Renal cortex interstitium (tissue), 11 donors: Measurements from ENCODE around the gene FAM227B. TPM values are rescaled to one million over a fixed set of nuclear protein-coding genes. Genes with fewer than 3 reads are reported as not detected.
"Not testable (repeated sequence)": the region's sequence is repeated elsewhere in the genome, so short reads cannot be mapped to it uniquely, and the experiment has no call there.

Source experiments
- DNase-seq, 11 donors: peaks; one replicate each; pipeline ENCODE4 v3.0.0-alpha.2; 2013; ENCODE audit warnings: low read depth in 9 of 11, low spot score in 4 of 11; ENCODE audit errors: extremely low read depth in 1 of 11
- polyA plus RNA-seq, 3 donors: library from polyadenylated mRNA; unstranded; fragments of 120-200 nt; gene quantifications; one replicate each; pipeline ENCODE4 v1.2.1, GENCODE V29; 2013; ENCODE audit not compliant: insufficient read length in 3 of 3

FAM227B gene
- polyA plus RNA-seq, 3 donors = 14.8 to 18.5 (median 16.1) TPM

DNA sequence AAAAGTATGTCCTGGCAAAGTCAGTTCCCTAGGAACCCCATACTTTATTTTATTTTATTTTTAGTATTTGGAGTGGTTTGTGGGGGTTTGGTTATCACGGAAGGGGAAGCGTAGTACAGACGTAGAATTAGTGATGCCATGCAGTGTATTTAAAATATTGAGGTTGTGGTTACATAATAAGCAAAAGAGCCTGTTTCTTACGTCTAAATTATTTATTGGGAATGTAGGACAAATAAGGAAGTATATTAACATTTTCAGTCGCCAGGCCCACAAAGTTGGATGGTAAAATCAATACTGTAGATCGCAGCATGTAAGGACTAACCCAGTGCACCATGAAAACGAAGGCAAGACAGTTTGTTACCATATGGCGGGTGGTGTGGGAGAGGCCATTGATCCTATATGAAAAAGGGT is 788 bp upstream of the FAM227B start:
- DNase-seq = peak in 2 of 11 donors; percentile 18 to 33

DNA sequence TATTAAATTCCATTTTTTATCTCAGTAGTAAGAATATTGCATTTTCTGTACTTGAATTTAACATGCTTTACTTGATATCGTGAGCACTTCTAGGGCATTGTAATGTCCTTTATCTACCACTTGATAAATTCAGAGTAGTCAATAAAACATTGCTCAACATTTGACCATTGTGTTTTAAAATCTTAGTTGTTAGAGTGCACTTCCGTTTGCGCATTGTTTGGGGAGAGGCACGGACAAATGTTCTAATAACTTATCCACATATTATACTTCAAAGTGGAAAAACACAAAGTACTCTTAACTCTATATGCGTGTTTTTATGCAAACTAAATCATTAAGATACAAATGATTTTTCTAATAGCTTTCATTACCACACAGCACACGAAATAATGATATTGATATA is 419 bp downstream of the FAM227B start:
- DNase-seq = peak in 2 of 11 donors; percentile 5 to 18

GRCh38 chr15:49619226-49619625 is 1.4 kb downstream of the FAM227B start:
- no peak for DNase-seq

GRCh38 chr15:49612240-49612639 is 8.4 kb downstream of the FAM227B start:
- DNase-seq = not testable (repeated sequence)

DNA sequence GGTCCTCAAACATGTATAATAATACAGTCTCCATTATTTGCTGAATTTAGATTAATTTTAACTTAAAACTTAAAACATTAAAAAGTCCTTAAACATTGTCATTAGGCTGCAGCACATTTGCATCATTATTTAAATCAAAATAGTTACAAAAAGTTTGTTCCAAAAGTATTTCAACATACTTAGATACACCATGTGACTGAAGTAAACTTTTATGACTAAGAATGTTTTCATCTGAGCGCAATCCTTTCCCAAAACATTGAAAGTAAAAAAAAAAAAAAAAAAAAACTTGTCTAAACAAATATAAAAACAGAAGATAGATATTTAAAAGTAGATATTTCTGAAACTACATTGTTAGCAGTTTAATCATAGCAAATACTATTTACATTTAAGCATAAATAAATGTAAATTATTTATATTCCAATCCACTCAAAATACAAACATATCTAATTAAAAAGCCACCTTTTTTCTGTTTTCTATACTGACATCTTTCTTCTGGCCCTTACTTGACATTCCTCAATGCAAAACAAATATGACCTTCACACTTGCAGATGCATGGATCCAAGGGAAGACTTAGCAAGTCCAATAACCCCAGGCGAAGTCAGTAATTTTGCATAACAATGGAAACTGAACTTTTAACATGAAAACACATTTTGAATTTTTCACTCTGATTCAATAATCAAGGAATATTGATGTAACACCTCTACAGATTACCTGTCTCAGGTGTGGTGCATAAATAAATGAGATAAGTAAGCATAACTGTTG is 10.3 kb downstream of the FAM227B start:
- no peak for DNase-seq

DNA sequence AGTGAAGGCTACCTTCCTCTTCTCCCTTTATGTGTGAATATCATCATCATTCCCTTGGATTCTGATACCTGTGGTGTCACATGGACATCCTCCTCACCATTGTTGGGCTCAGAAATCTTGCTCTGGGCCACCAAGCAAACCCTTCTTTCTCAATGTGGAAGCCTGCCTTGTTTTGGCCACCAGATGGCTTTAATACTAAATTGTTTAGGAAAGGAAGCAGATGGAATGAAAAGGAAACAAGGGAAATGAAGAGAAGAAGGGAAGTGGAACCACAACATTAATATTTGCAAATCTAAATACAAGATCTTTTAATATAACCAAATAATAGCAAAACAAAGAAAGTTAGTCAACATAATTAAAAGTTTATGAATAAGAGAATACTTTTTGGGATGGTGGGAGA is 14.0 kb downstream of the FAM227B start:
- no peak for DNase-seq

DNA sequence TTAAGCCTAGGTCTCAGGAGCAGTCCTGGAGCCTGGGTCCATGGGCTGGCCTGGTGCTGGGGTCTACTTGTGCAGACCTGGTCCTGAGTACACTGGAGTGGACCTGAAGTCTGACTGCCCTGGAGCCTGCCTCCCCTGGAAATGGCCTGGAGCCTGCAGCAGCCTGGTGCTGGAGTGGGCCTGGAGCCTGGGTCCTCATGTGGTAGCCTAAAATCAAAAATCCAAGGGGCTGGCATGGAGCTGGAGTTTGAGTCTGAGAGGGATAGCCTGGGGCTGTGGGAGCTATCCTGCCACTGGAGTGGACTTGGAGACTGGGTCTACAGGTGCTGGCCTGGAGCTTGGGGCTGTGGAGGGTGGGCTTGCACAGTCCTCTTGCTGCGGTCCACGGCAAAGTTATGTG is 15.0 kb downstream of the FAM227B start:
- no peak for DNase-seq

- no peak for DNase-seq
Measured at GRCh38 chr15:49604625-49605409, 15.8 kb downstream of the FAM227B start.

DNA sequence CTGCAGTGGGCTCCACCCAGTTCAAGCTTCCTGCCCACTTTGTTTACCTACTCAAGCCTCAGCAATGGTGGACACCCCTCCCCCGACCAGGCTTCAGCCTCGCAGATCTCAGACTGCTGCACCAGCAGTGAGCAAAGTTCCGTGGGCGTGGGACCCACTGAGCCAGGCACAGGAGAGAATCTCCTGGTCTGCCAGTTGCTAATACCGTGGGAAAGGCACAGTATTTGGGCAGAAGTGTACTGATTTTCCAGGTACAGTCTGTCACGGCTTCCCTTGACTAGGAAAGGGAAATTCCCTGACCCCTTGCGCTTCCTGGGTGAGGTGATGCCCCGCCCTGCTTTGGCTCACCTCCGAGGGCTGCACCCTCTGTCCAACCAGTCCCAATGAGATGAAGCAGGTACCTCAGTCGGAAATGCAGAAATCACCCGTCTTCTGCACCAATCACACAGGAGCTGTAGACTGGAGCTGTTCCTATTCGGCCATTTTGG is 27.7 kb downstream of the FAM227B start:
- DNase-seq = not testable (repeated sequence)

DNA sequence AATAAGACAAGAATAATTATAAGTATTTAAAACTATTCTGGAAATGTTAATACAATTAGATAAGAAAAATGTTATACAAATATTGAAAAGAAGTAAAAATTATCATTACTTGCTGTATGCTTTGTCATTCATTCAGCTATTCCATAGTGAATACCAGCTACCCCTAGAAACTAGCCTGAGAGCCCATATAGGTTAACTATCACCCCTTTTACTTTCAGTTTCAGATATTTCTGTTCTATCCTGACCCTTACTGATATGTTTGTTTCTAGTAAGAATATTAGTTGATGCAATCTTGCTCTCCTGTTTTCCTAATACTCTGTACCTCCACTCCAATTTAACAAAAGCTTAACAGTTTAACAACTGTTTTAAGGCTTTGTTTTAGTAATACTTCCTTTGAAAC is 31.6 kb downstream of the FAM227B start:
- DNase-seq = no peak

GRCh38 chr15:49573421-49573820 is 47.2 kb downstream of the FAM227B start:
- no peak for DNase-seq

- no peak for DNase-seq
Measured at GRCh38 chr15:49570672-49571071, 49.9 kb downstream of the FAM227B start.

DNA sequence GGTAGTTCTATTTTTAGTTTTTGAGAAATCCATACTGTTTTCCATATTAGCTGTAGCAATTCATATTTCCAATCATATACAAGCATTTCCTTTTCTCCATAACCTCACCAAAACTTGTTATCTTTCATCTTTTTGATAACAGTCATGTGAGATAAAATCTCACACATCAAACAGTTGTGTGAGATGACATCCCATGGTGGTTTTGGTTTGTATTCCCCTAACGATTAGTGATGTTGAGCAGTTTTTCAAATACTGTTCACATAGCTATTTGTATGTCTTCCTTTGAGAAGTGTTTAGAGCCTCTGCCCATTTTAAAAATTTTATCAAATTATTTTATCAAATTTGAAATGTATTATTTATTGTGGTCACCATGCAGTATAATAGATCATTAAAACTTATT is 50.4 kb downstream of the FAM227B start:
- no peak for DNase-seq

DNA sequence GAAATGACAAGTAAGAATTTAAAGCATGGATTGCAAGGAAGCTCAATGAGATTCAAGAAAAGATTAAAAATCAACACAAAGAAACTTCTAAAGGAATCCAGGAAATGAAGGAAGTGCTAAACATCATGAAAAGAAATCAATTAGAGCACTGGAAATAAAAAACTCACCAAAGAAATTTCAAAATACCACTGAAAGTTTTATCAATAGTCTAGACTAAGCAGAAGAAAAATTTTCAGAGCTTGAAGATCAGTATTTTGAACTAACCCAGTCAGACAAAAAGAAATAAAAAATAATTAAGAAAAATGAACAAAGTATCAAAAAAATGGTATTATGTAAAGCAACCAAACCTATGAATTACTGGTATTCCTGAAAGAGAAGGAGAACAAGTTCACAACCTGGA is 60.6 kb downstream of the FAM227B start:
- no peak for DNase-seq

- DNase-seq = no peak
Measured at GRCh38 chr15:49558929-49559328, 61.7 kb downstream of the FAM227B start.

DNA sequence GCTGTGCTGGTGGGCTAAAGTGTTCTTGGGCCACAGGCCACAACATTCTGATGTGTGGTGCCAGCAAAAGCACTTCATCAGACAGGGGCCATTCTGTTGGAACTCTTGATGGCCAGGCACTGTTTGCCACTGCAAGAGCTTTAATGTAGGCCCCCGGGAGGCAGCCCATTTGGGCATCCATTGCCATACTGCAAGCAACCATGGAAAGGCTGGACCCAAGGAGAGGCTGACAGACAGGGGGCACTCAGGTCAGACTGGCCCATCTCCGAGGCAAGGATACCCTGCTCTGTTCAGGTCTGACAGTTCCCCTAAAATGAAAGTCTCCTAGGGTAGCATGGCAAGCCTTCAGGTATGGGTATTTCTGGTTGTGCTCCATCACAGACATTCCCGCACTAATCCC is 64.2 kb downstream of the FAM227B start:
- DNase-seq = no peak

GRCh38 chr15:49550342-49550741 is 70.3 kb downstream of the FAM227B start:
- DNase-seq = not testable (repeated sequence)

GRCh38 chr15:49538520-49538919 is 82.1 kb downstream of the FAM227B start:
- DNase-seq = no peak

GRCh38 chr15:49530092-49530491 is 90.5 kb downstream of the FAM227B start:
- no peak for DNase-seq

DNA sequence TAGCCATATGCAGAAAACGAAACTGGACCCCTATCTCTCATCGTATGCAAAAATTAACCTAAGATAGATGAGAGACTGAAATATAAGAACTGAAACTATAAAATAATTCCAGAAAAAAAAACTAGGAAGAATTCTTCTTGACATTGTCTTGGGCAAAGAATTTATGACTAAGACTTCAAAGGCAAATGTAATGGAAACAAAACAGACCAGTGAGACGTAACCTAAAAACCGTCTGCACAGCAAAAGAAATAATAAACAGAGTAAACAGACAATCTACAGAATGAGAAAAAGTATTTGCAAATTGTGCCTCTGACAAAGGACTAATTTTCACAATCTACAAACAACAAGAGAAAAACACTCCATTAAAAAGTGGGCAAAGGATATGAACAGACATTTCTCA is 92.3 kb downstream of the FAM227B start:
- DNase-seq = no peak
